SU-DHL-6 (cell line): ENCODE results near the gene CACNA2D1.

Experiments used
- H2AFZ ChIP-seq: fragments of 200-600 bp; sonication (generic); 2 replicates; pipeline ENCODE4 v1.6.1; 2014; ENCODE audit warnings: low read depth, mild to moderate bottlenecking, moderate library complexity, mixed read lengths, antibody characterized with exemption, low read length; ENCODE audit not compliant: severe bottlenecking
- H3F3A ChIP-seq: fragments of 200-600 bp; shearing (Covaris generic); 2 replicates; pipeline ENCODE4 v1.6.0; 2016; ENCODE audit warnings: antibody characterized with exemption, mild to moderate bottlenecking; ENCODE audit not compliant: insufficient read depth
- H3K27ac ChIP-seq: fragments of 200-600 bp; sonication (generic); 2 replicates; pipeline ENCODE4 v1.5.1; 2016; ENCODE audit warnings: low read depth, mild to moderate bottlenecking, low read length, moderate library complexity, mixed read lengths
- H3K27me3 ChIP-seq: fragments of 200-600 bp; sonication (generic), shearing (Covaris generic); 2 replicates; pipeline ENCODE4 v1.6.0; 2014; ENCODE audit warnings: mild to moderate bottlenecking, low read length
- H3K36me3 ChIP-seq: fragments of 200-600 bp; sonication (generic); 2 replicates; pipeline ENCODE4 v1.6.1; 2014; ENCODE audit warnings: mild to moderate bottlenecking, low read length, mixed read lengths
- H3K4me2 ChIP-seq: fragments of 300-600, 200-600 bp; shearing (Covaris generic), sonication (generic); 2 replicates; pipeline ENCODE4 v1.6.0; 2014; ENCODE audit warnings: low read length, low read depth, mild to moderate bottlenecking; ENCODE audit not compliant: poor library complexity, severe bottlenecking
- H3K4me3 ChIP-seq: fragments of 200-600 bp; sonication (generic); 2 replicates; pipeline ENCODE4 v1.5.1; 2014; ENCODE audit warnings: antibody characterized with exemption, low read length, mild to moderate bottlenecking, mixed read lengths; ENCODE audit not compliant: insufficient read depth, poor library complexity, severe bottlenecking
- H3K79me2 ChIP-seq: fragments of 200-600 bp; sonication (generic); 2 replicates; pipeline ENCODE4 v1.6.1; 2014; ENCODE audit warnings: mild to moderate bottlenecking, low read length, moderate library complexity; ENCODE audit not compliant: insufficient read depth
- H3K9ac ChIP-seq: fragments of 200-600 bp; sonication (generic); 2 replicates; pipeline ENCODE4 v1.7.0; 2014; ENCODE audit warnings: mild to moderate bottlenecking, low read length
- H3K9me2 ChIP-seq: fragments of 200-600 bp; sonication (generic); replicated peaks from 2 replicates; pipeline ENCODE4 v1.6.1; 2014; ENCODE audit warnings: low read length; ENCODE audit not compliant: insufficient read depth
- H3K9me3 ChIP-seq: fragments of 200-600 bp; sonication (generic); 2 replicates; pipeline ENCODE4 v1.6.1; 2014; ENCODE audit warnings: low read length, mixed read lengths; ENCODE audit not compliant: insufficient read depth
- H4K20me1 ChIP-seq: fragments of 200-600 bp; sonication (generic); 2 replicates; pipeline ENCODE4 v1.6.1; 2014; ENCODE audit warnings: low read depth, mild to moderate bottlenecking, antibody characterized with exemption, low read length, moderate library complexity, mixed read lengths
- CTCF ChIP-seq: fragments of 200-600 bp; sonication (generic); IDR thresholded peaks from one replicate; pipeline ENCODE4 v1.5.1; 2017; ENCODE audit warnings: antibody characterized with exemption, mild to moderate bottlenecking, low read length, moderate library complexity; ENCODE audit not compliant: insufficient read depth, poor library complexity, severe bottlenecking
- EZH2phosphoT487 ChIP-seq: fragments of 200-600 bp; sonication (generic), shearing (Covaris generic); conservative IDR thresholded peaks from 2 replicates; pipeline ENCODE4 v1.6.1; 2018; ENCODE audit warnings: mild to moderate bottlenecking, antibody characterized with exemption, low read length, moderate library complexity, mixed read lengths

CACNA2D1 gene

GRCh38 chr7:81926154-81926553 lies 517.4 kb downstream of the CACNA2D1 start:
- Histone ChIP-seq H3F3A (no peaks in the 10 kb centered on the region), H3K27ac (no peak overlapping the region), H3K79me2 (no peaks in the 10 kb centered on the region), H3K9me3 (no peaks in the 10 kb centered on the region), H3K9me2 (no peaks in the 10 kb centered on the region), H3K36me3 (no peaks in the 10 kb centered on the region), H3K9ac (no peak overlapping the region), H3K4me3 (no peak overlapping the region), H3K27me3 (no peaks in the 10 kb centered on the region), H3K4me2 (no peak overlapping the region), H4K20me1 (no peaks in the 10 kb centered on the region), H2AFZ (no peak overlapping the region)
- TF ChIP-seq CTCF (no peak), EZH2phosphoT487 (no peak)

GRCh38 chr7:81925530-81925929 lies 518.0 kb downstream of the CACNA2D1 start:
- no peak overlapping the region for H3K27ac ChIP-seq
- 0 out of 2 replicates have a peak, but pooled peaks cover 5% of the 10 kb centered on the region for H3K9me3 ChIP-seq
- H3F3A ChIP-seq: no peaks in the 10 kb centered on the region
- H3K9me2 ChIP-seq: no peaks in the 10 kb centered on the region
- H3K79me2 ChIP-seq: no peaks in the 10 kb centered on the region
- no peak overlapping the region for H3K4me3 ChIP-seq
- H3K9ac ChIP-seq: no peak overlapping the region
- H2AFZ ChIP-seq: no peak overlapping the region
- no peaks in the 10 kb centered on the region for H4K20me1 ChIP-seq
- no peak overlapping the region for H3K4me2 ChIP-seq
- H3K36me3 ChIP-seq: no peaks in the 10 kb centered on the region
- H3K27me3 ChIP-seq: no peaks in the 10 kb centered on the region
- no peak for TF ChIP-seq EZH2phosphoT487
- no peak for TF ChIP-seq CTCF

GRCh38 chr7:81924494-81924893 lies 519.1 kb downstream of the CACNA2D1 start:
- H3K36me3 ChIP-seq: no peaks in the 10 kb centered on the region
- no peak overlapping the region for H3K27ac ChIP-seq
- peaks cover 16% of the 10 kb centered on the region; the same call in 1 of the 2 replicates for H3K9me3 ChIP-seq
- H3K79me2 ChIP-seq: no peaks in the 10 kb centered on the region
- no peaks in the 10 kb centered on the region for H3K27me3 ChIP-seq
- no peaks in the 10 kb centered on the region for H3K9me2 ChIP-seq
- no peaks in the 10 kb centered on the region for H4K20me1 ChIP-seq
- H3K4me3 ChIP-seq: no peak overlapping the region
- TF ChIP-seq EZH2phosphoT487: no peak
- no peak for TF ChIP-seq CTCF
- no peaks in the 10 kb centered on the region for H3F3A ChIP-seq
- no peak overlapping the region for H3K9ac ChIP-seq
- H3K4me2 ChIP-seq: no peak overlapping the region
- H2AFZ ChIP-seq: no peak overlapping the region

DNA sequence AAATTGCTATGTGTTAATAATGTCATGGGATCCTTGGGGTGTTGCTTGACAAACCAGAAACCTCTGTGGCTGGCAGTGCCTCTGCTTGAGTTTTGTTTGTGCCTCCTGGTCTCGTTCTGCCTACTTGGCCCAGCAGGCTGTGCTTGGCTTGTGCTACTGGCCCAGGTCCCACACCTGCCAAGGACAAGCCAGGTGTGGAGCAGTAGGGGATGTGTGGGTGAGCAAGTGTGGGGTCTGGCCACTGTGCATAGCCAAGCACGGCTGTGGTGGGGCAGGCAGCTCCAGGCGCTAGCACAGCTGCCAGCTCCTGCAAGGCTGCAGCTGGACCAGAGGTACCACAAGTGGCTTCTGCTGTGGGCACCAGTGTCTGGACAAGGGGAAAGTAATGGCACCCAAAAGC lies 524.1 kb downstream of the CACNA2D1 start:
- Histone ChIP-seq H3K27me3 (no peaks in the 10 kb centered on the region), H3K9me2 (no peaks in the 10 kb centered on the region), H3K79me2 (no peaks in the 10 kb centered on the region), H2AFZ (no peak overlapping the region), H3K9ac (no peak overlapping the region), H3F3A (no peaks in the 10 kb centered on the region), H3K4me3 (no peak overlapping the region), H3K4me2 (no peak overlapping the region), H3K36me3 (no peaks in the 10 kb centered on the region), H3K9me3 (peaks cover 21% of the 10 kb centered on the region; the same call in 1 of the 2 replicates), H3K27ac (no peak overlapping the region), H4K20me1 (no peaks in the 10 kb centered on the region)
- TF ChIP-seq CTCF (no peak), EZH2phosphoT487 (no peak)
